GM19043 (cell line): ENCODE data around the gene OGFOD2.

Source experiments
- ATAC-seq: cut with Tn5 transposase; IDR thresholded peaks from one replicate; pipeline ENCODE4 v1.9.1; 2021; ENCODE audit warnings: low read depth; ENCODE audit not compliant: unreplicated experiment

OGFOD2 gene

DNA sequence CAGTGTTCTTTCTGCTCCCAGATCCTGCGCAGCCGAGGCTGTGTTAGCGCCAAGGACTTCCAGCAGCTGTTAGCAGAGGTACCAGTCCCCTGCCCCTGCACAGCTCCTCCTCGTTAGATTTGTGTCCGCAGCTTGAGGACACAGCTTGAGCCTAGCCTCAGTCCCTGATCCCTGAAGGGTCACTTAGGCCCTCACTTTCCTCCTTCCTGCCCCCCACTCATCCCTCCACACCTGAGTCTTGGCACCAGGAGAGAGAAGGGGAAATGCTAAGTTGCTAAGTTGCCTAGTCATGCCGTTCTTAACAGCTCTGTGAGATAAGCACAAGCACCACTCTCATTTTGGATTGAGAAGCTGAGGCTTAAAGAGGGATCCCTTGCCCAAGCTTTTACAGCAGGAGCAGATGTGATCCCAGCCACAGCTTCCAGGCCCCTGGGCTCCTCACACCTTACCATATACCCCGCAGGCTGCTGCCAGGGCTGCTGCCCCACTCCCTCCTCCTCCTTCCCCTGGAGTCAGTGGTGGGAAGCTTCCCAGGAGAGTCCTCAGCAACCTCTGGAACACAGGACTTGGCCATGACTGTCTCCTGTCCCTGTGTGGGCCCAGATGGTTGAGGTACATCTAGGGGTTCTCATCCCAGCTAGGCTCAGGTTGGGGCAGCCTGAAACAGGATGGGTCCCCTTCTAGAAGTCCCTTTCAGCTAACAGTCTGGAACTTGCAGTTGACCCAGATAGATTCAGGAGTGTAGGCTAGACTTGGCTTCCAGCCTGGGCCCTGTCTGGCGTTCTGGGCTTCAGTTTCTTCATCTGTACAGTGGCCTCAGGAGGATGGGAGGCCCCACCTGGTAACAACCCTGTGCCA is 975 bp downstream of the OGFOD2 start:
- ATAC-seq, result no peak

DNA sequence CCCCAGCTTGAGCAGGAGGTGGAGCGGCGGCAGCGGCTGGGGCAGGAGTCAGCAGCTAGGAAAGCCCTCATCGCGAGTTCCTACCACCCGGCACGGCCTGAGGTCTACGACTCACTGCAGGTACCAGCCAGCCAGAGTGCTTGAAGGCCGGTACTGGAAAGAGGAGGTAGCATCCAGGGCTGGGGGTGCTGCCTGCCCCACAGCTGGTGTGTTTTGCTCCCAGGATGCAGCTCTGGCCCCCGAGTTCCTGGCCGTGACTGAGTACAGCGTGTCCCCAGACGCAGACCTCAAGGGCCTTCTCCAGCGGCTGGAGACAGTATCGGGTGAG is 1.6 kb downstream of the OGFOD2 start:
- ATAC-seq, result no peak

- no peak for ATAC-seq
Observed at GRCh38 chr12:122977153-122977552, 2.1 kb downstream of the OGFOD2 start.

GRCh38 chr12:122977655-122978392 is 2.8 kb downstream of the OGFOD2 start:
- ATAC-seq, result no peak

GRCh38 chr12:122978507-122978955 is 3.5 kb downstream of the OGFOD2 start:
- no peak for ATAC-seq

- ATAC-seq, result no peak
Observed at GRCh38 chr12:122979001-122979907, 4.2 kb downstream of the OGFOD2 start.

GRCh38 chr12:122979908-122980182 is 4.8 kb downstream of the OGFOD2 start:
- no peak for ATAC-seq

- ATAC-seq, result peak; percentile 54
Observed at GRCh38 chr12:122980183-122981035, 5.4 kb downstream of the OGFOD2 start, which contains the start of gene ARL6IP4. ARL6IP4 (plus strand) TSS chr12:122980681; CDS start chr12:122981140, 459 bp downstream.

- no peak for ATAC-seq
Observed at GRCh38 chr12:122981036-122981471, 6.0 kb downstream of the OGFOD2 start.

DNA sequence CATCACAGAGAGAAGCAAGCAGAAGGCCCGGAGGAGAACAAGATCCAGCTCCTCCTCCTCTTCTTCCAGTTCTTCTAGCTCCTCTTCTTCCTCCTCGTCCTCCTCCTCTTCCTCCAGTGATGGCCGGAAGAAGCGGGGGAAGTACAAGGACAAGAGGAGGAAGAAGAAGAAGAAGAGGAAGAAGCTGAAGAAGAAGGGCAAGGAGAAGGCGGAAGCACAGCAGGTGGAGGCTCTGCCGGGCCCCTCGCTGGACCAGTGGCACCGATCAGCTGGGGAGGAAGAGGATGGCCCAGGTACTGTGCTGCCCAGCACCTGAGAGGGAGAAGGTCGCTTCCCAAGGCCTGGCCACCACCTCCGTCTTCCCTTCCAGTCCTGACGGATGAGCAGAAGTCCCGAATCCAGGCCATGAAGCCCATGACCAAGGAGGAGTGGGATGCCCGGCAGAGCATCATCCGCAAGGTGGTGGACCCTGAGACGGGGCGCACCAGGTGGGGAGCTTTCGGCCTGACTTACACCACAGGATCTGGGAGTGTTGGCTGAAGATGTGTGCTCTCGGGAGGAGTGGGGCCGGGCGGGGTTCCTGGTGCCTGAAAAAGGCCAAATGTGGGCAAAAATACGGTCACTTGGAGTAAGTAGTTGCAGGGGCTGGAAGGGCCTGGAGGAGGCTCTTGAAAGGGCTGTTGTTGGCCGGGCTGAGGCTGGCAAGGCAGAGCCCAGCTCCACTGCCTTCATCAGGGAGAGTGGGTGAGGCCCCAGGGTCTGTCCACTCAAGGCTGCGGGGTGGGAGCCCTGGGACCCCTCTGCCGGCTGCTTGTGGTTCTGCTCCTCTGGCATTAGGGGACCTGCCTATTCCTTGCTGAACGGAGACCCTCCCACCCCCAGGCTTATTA is 6.8 kb downstream of the OGFOD2 start:
- ATAC-seq, result no peak

DNA sequence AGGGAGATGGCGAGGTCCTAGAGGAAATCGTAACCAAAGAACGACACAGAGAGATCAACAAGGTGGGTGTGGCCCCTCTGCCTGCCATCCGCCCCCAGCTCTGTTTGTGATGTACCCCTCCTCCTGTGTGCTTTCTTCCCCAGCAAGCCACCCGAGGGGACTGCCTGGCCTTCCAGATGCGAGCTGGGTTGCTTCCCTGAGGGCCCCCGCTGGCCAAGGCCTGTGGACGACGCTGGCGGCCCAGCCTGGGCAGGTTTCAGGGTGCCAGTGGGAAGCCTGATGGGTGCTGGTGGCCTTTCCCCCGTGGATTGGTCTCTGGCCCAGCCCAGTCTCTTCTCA is 7.4 kb downstream of the OGFOD2 start:
- ATAC-seq, result no peak

DNA sequence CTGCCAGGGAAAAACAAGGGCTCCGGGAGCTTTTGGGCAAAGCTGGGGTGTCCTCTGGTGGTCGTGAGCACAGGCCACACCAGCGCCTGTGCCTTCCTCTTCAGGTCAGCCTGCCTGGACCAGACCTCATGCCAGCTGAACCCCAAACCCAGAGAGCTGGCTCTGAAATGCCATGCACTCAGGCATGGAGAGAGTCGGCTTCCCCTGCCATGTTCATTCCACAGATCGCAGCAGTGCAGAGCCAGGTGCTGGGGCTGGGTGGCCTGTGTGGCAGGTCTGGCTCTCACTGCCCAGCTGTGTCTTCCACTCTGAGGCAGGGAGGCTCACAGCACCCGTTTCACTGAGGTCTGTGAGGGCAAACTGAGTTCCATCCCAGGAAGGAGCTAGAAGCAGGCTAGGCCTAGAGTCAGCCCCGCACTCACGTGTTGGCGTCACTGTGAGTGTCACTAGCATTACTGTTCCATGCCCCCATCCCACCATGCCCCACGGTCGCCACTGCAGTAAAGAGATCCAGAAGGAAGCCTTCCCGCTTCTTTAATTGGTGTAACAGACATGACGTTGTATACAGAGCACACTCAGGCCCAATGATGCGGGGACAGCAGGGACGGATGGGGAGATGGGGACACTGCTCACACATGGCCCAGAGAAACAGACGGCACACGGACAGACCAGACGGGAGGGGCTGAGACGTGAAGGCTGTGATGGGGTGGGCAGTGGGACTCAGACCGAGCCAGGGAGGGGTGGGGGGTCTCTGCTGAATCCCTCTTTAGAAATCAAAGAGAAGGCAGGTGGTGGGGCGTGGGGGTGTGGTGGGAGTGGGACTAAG is 8.1 kb downstream of the OGFOD2 start:
- ATAC-seq, result no peak

GRCh38 chr12:122983789-122984515 is 8.9 kb downstream of the OGFOD2 start:
- no peak for ATAC-seq

GRCh38 chr12:122984612-122985337 is 9.7 kb downstream of the OGFOD2 start:
- no peak for ATAC-seq

DNA sequence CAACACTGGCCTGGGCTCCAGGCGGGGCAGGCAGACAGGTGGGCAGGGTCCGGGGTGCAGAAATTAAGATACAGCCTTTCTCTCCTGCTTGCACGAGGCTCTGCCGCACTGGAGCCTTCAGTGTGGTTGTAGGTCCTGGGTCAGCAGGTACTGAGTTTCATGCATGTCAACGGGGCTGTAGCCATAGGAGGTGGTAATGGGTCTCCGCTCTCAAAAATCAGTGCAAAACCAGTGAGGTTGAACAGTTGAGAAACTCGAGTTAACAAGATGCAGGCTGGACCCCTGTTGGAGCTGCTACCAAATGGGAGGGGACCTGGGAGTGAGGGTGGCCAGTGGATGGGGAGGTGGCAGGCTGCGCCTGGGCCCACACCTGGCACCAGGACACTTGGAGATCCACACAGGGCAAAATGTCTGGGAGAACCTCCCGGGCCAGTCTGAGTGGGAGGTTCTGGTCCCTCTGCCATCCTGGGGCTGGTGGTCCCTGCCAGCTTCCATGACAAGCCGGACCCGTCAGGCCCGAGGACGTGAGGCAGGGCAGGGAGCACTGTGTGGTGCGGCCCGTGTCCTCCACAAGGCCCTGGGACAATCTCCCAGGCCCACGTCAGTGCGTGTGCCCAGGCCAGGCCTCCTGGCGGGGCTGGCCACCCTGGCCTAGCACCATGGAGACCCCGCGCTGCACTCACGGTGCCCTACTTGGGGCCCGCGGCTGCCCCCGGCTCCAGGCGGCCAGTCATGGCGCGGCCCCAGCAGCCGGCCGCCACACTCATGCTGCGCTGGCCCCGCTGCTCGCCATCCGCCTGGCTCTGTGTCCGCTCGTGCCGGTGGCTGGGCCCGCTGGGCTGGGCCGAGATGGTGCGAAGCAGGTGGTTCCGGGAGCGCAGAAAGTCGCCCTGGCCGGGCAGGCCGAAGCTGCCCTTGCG is 10.6 kb downstream of the OGFOD2 start:
- no peak for ATAC-seq

DNA sequence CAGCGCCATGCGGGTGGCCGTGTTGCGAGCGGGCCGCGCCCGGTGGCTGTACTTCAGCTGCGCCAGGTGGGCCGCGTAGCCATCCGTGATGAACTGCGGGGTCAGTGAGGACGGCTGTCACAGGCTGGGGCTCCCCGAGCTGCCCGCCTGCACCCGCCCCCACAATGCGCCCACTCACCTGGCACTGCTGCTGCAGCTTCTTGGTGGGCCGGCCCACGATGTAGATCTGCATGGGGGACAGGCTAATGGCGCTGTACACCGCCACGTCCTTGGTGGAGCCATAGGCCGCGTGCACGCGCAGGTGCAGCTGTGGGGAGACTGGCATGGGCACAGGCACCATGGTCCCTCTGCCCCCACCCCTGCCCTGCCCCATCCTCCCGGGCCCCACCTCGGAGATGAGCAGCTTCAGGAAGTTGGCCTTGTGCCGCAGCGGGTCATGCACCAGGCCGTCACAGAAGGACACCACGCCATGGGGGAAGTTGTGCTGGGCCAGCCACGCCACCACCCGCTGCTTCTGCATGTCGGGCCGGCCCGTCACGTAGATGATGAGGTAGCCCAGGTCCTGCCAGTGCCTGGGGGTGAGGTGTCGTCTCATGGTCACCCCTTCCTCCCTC is 11.3 kb downstream of the OGFOD2 start:
- ATAC-seq, result no peak
